Measurements from ENCODE around the gene GMPR2.
"Not testable (repeated sequence)": the region's sequence is repeated elsewhere in the genome, so short reads cannot be mapped to it uniquely, and the experiment has no call there.

The GMPR2 gene

GRCh38 chr14:24198814-24199524 is 33.8 kb upstream of the GMPR2 start:
- FAIRE-seq, result no peak
- TF ChIP-seq SPI1 (IDR thresholded peaks at IDR 0.05; ENCODE audit: low read depth, low read length) (no peak), PAX5 (IDR thresholded peaks at IDR 0.05; ENCODE audit: insufficient read depth, low read length, severe bottlenecking) (no peak)

GRCh38 chr14:24202538-24202937 is 30.2 kb upstream of the GMPR2 start:
- FAIRE-seq; DNase-seq (ENCODE audit: insufficient read length, low spot score): not testable (repeated sequence)

More at GRCh38 chr14:24198814-24199524, 33.8 kb upstream of the GMPR2 start:
- no peak for DNase-seq (ENCODE audit: insufficient read length, low spot score)

GRCh38 chr14:24203249-24203886 is 29.4 kb upstream of the GMPR2 start:
- not testable (repeated sequence) for FAIRE-seq; DNase-seq (ENCODE audit: insufficient read length, low spot score)

DNA sequence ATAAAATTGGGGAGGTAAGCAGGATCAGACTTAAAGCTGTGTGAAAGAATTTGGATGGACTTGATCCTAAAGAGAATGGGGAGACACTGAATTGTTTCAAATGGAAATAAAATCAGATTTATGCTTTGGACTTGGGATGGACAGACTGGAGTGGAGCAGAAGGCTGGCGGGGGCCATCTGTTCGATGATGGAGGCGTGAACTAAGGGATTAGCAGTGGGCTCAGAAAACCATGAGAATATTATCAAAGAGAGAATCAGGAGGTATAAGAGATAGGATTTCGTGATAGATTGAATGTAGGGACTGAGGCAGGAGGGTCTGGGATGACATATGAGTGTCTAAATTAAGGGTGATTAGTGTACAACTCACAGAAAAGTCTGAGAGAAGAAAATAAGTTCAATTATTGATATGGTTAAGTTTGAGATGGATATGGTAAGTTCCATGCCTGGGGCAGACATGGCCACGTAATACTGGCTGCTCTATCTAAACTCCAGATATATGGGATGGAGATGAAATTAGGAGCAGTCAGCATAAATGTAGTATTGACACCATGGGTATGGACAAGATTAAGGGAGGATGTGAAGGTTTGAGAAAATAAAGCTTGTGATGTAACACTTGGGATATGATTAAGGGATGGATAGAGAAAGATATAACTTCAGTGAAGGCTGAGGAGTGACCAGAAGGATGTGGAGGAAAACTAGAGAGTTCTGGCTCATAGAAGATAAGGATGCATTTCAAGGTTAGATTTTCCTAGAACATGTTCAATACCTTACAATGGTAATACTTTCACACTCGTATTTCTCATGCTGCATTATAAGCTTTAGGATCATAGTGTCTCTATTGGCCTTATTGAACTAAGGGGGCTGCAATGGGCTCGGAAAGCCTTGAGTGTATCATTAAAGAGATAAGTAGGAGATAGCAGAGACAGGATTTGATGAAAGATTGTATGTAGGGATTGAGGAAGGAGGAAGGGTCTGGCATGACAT is 28.3 kb upstream of the GMPR2 start:
- no peak for TF ChIP-seq SPI1 (IDR thresholded peaks at IDR 0.05; ENCODE audit: low read depth, low read length)
- no peak for TF ChIP-seq POLR2AphosphoS5 (IDR thresholded peaks at IDR 0.05; ENCODE audit: low read depth, low read length)
- TF ChIP-seq TAF1 (IDR thresholded peaks at IDR 0.05; ENCODE audit: low read depth, low read length), result no peak
- TF ChIP-seq PAX5 (IDR thresholded peaks at IDR 0.05; ENCODE audit: insufficient read depth, low read length, severe bottlenecking), result no peak
- TF ChIP-seq POU2F2 (IDR thresholded peaks at IDR 0.05; ENCODE audit: low read depth, low read length), result no peak
- TF ChIP-seq POLR2A (IDR thresholded peaks at IDR 0.05; ENCODE audit: low read depth, low read length), result no peak
- FAIRE-seq, result no peak

GRCh38 chr14:24206260-24207103 is 26.2 kb upstream of the GMPR2 start:
- no peak for TF ChIP-seq TAF1 (IDR thresholded peaks at IDR 0.05; ENCODE audit: low read depth, low read length)
- TF ChIP-seq SPI1 (IDR thresholded peaks at IDR 0.05; ENCODE audit: low read depth, low read length), result no peak
- TF ChIP-seq POU2F2 (IDR thresholded peaks at IDR 0.05; ENCODE audit: low read depth, low read length), result no peak
- no peak for TF ChIP-seq POLR2A (IDR thresholded peaks at IDR 0.05; ENCODE audit: low read depth, low read length)
- TF ChIP-seq POLR2AphosphoS5 (IDR thresholded peaks at IDR 0.05; ENCODE audit: low read depth, low read length), result no peak
- no peak for TF ChIP-seq PAX5 (IDR thresholded peaks at IDR 0.05; ENCODE audit: insufficient read depth, low read length, severe bottlenecking)
- FAIRE-seq (no peak), DNase-seq (ENCODE audit: insufficient read length, low spot score) (no peak)

More for the DNA sequence above, 28.3 kb upstream of the GMPR2 start:
- no peak for DNase-seq (ENCODE audit: insufficient read length, low spot score)

DNA sequence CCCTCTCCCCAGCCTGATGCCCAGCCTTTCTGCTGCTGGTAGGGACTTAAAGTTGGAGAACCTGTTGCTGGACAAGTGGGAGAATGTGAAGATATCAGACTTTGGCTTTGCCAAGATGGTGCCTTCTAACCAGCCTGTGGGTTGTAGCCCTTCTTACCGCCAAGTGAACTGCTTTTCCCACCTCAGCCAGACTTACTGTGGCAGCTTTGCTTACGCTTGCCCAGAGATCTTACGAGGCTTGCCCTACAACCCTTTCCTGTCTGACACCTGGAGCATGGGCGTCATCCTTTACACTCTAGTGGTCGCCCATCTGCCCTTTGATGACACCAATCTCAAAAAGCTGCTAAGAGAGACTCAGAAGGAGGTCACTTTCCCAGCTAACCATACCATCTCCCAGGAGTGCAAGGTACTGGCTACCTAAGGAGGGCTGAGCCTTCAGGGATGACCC is 25.6 kb upstream of the GMPR2 start:
- TF ChIP-seq POLR2AphosphoS5 (IDR thresholded peaks at IDR 0.05; ENCODE audit: low read depth, low read length) (no peak), TAF1 (IDR thresholded peaks at IDR 0.05; ENCODE audit: low read depth, low read length) (no peak), POLR2A (IDR thresholded peaks at IDR 0.05; ENCODE audit: low read depth, low read length) (no peak), POU2F2 (IDR thresholded peaks at IDR 0.05; ENCODE audit: low read depth, low read length) (no peak), PAX5 (IDR thresholded peaks at IDR 0.05; ENCODE audit: insufficient read depth, low read length, severe bottlenecking) (no peak), SPI1 (IDR thresholded peaks at IDR 0.05; ENCODE audit: low read depth, low read length) (no peak)
- FAIRE-seq, result no peak
- no peak for DNase-seq (ENCODE audit: insufficient read length, low spot score)

DNA sequence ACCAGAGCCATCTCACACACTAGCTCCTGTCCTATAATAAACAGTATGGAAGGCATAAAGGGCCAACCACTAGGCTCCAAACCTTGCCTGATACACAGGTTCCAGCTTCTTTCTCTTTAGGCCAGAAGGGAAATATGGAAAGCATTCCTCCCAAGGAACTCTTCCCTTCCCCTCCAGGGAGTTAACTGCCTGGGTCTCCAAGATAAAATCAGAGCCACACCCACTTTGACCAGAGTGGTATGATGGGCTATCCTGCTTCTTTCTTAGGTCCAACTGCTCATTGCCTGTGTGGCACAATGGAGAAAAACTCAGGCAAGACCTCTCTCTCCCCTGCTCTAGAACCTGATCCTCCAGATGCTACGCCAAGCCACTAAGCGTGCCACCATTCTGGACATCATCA is 25.1 kb upstream of the GMPR2 start:
- DNase-seq (ENCODE audit: insufficient read length, low spot score) (no peak), FAIRE-seq (no peak)
- TF ChIP-seq PAX5 (IDR thresholded peaks at IDR 0.05; ENCODE audit: insufficient read depth, low read length, severe bottlenecking) (no peak), SPI1 (IDR thresholded peaks at IDR 0.05; ENCODE audit: low read depth, low read length) (no peak), POU2F2 (IDR thresholded peaks at IDR 0.05; ENCODE audit: low read depth, low read length) (no peak), TAF1 (IDR thresholded peaks at IDR 0.05; ENCODE audit: low read depth, low read length) (no peak), POLR2AphosphoS5 (IDR thresholded peaks at IDR 0.05; ENCODE audit: low read depth, low read length) (no peak), POLR2A (IDR thresholded peaks at IDR 0.05; ENCODE audit: low read depth, low read length) (no peak)

GRCh38 chr14:24211311-24211710 is 21.4 kb upstream of the GMPR2 start:
- TF ChIP-seq TAF1 (IDR thresholded peaks at IDR 0.05; ENCODE audit: low read depth, low read length) (no peak), POLR2AphosphoS5 (IDR thresholded peaks at IDR 0.05; ENCODE audit: low read depth, low read length) (no peak), POLR2A (IDR thresholded peaks at IDR 0.05; ENCODE audit: low read depth, low read length) (no peak), SPI1 (IDR thresholded peaks at IDR 0.05; ENCODE audit: low read depth, low read length) (no peak), PAX5 (IDR thresholded peaks at IDR 0.05; ENCODE audit: insufficient read depth, low read length, severe bottlenecking) (no peak), POU2F2 (IDR thresholded peaks at IDR 0.05; ENCODE audit: low read depth, low read length) (no peak)
- FAIRE-seq, result no peak
- DNase-seq (ENCODE audit: insufficient read length, low spot score), result no peak

Measured in GM12891 (cell line).